Urothelium cell line (cell line): Measurements from ENCODE around the gene PUSL1.

ENCODE experiments used
- DNase-seq: peaks from one replicate; pipeline ENCODE4 v3.0.0; 2011; ENCODE audit warnings: low spot score, mixed read lengths
- FAIRE-seq: peaks from 2 replicates; lab custom pipeline; 2011; peaks lifted over from hg19 to GRCh38; lab: Jason Lieb, UNC

Gene PUSL1

GRCh38 chr1:1293263-1294249 lies 14.8 kb upstream of the PUSL1 start:
- no peak for DNase-seq
- no peak for FAIRE-seq

DNA sequence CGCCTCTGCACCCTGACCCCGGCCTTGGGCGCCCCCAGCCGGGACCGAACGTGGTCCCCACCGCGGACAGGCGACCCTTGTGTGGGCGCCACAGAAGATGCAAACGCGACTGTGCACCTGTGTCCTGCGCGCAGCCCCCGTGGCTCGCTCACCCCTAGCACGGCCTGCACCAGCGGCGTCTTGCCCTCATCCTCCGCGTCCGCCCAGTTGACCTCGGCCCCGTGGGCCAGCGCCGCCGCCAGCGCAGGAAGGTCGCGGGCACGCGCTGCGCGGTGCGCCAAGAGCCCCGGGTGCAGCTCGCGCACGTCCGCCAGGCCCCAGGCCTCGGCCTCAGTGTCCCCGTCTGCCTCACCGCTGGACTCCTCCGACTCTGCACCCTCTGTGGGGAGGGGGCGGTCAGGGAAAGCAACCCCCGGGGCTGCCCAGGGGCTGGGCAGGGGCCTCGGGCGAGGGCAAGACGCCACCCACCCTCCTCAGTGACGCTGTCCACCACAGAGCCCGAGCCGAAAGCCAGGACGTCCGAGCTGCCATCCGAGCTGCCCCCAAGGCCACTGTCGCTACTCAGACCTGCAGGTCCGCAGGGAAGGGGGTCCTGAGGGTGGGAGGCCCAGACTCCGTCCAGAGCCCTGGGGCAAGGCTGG lies 14.0 kb upstream of the PUSL1 start:
- FAIRE-seq (no peak), DNase-seq (no peak)

DNA sequence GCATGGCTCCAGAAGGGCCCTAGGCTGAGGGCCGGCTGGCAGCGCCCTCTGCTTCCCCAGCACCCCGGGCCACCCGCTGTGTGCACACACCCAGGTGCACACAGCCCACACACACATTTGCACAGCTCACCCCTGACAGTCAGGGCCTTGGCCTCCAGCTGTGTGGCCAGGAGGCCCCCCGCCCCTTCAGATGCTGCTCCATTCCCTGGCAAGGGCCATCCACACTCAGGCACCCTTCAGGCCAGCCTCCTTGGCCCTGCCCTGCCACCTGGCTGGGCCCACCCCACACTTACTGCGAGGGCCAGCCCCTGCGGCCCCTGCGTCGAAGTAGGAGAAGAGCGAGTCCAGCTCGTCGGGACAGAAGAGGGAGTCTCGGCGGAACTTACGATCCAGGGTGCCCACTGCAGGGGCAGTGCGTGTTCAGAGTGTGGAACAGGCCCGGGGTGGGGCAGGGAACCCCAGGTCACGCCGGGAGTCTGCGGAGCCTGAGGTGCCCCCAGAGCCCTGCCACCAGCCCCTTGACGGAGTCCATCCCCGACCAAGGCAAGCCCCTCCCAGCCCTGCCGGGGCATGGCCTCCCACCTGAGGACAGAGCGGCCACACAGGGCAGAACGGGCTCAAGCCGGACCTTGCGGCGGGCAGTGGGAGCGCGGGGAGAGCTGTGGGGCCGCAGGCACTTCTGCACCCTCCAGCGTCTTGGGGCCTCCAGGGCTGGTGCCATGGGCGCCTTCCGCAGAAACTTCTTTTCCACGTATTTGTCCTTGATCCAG lies 13.1 kb upstream of the PUSL1 start:
- no peak for FAIRE-seq
- DNase-seq: no peak

- peak; percentile 88 for FAIRE-seq
- DNase-seq: no peak
Observed at GRCh38 chr1:1296070-1297061, 12.0 kb upstream of the PUSL1 start.

DNA sequence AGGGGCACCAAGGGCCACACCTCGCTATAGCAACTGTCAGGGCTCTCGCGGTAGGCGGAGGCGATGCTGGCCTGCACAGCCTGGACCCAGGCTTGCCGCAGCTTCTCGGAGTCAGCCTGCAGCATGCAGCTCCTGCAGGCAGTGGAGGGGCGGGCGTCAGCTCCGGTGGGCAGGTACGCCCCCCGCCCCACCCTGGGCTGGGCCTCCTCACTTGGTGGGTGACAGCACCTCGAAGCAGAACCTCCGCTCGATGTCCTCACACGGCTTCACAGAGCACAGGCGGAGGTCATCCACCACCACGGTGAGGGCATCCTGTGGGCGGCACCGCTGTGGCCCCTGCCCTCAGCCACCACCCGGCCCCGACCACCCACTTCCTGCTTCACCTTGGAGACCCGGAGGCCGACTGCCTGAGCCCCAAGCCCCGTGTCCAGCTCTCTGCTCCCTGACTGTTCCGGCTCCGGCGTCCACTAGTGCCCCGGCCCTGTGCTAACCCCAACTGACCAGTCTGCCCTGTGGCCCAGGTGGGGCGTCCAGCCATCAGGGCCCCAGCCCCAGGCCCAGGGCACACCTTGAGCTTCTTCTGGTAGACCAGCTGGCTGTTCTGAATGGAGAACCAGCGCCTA lies 10.5 kb upstream of the PUSL1 start:
- no peak for DNase-seq
- FAIRE-seq: no peak

DNA sequence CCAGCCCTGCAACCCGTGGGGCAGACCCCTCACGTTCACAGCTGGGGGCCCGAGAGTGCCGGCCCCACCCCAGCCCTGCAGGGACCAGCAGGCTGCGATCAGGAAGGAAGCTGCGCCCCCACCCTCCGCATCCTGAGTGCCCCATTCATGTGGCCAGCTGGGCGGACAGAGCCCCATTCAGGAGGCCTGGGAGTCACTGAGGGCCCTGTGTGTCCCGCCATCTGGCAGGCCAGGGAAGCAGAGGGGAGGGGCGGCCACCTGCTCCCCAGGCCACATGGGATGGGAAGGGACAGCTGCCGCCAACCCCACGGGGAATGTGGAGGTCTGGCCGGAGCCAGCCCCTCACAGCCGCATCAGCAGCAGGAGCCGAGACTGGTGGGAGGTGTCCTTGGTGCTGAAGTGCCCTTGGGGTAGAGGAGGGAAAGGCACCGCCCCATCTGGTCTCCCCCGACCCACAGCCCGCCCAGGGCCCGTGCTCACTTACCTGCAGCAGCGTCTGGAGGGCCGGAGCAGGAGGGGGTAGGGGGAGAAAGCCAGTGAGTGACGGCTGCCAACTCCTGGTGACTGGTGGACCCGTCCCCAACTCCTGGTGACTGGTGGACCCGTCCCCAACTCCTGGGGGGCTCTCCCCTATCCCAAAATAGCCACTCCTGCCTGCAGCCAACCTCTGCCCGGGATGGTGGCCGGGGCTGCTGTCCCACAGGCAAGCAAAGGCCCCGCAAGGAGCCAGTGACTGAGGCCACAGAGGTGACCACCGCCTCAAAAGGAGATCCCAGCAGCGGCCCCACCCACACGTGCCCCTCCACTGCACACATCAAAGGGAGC lies 9.3 kb upstream of the PUSL1 start:
- FAIRE-seq (no peak), DNase-seq (no peak)

GRCh38 chr1:1299686-1300351 lies 8.6 kb upstream of the PUSL1 start:
- no peak for FAIRE-seq
- no peak for DNase-seq

DNA sequence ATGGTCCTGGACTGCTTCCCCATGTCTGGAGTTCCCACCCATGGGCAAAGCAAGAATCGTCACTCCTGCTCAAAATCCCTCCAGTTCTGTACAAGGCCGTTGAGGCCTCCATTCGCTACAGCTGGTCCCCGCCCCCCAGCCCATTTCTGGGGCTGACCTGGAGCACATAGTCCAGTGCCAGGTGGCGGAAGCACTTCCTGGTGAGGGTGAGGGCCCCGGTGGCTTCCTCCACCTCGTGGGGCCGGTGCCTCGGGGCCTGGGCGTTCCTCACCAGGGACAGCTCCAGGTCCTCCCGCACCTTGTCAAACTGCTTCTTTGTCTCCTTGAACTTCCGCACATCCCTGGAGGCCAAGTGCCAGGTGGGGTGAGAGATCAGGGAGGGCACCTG lies 8.1 kb upstream of the PUSL1 start:
- no peak for FAIRE-seq
- no peak for DNase-seq

DNA sequence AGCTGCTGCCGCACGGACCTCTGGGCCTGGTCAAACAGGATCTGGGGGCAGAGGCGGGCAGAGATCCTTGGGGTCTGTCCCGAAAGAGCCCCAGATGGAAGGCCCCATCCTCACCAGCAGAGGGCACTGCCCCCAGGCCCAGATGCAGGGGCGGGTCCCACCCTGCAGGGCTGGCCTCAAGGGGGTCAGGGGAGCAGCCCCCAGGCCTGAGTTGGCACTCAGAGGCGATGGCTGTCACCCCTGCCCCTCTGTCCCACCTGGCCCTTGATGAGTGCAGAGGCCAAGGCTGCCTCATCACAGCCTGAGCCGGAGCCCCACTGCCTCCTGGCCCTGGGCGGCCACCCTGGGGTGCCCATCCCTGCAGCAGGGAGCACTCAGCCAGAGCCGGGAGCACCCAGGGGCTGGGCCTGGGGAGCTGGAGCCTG lies 6.4 kb upstream of the PUSL1 start:
- FAIRE-seq: no peak
- no peak for DNase-seq

GRCh38 chr1:1302951-1303509 lies 5.4 kb upstream of the PUSL1 start:
- DNase-seq (no peak), FAIRE-seq (no peak)

DNA sequence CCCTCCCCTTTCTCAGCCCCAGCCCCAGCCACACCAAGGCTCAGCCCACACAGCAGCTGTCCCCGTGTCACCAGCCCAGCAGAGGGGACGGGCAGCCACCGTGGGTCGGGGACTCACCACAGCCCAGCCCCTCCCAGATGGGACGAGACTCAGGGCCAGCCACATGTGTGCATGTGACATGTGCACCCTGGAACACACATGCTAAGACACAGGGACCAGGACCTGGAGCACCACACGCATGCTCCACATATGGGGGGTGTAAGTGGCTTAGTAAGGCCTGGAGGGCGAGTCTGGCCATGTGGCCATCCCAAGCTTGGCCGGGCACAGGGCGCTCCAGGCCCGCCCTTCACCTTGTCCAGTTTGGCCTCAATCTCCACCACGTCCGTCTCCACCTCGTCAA lies 4.7 kb upstream of the PUSL1 start:
- DNase-seq (no peak), FAIRE-seq (no peak)

DNA sequence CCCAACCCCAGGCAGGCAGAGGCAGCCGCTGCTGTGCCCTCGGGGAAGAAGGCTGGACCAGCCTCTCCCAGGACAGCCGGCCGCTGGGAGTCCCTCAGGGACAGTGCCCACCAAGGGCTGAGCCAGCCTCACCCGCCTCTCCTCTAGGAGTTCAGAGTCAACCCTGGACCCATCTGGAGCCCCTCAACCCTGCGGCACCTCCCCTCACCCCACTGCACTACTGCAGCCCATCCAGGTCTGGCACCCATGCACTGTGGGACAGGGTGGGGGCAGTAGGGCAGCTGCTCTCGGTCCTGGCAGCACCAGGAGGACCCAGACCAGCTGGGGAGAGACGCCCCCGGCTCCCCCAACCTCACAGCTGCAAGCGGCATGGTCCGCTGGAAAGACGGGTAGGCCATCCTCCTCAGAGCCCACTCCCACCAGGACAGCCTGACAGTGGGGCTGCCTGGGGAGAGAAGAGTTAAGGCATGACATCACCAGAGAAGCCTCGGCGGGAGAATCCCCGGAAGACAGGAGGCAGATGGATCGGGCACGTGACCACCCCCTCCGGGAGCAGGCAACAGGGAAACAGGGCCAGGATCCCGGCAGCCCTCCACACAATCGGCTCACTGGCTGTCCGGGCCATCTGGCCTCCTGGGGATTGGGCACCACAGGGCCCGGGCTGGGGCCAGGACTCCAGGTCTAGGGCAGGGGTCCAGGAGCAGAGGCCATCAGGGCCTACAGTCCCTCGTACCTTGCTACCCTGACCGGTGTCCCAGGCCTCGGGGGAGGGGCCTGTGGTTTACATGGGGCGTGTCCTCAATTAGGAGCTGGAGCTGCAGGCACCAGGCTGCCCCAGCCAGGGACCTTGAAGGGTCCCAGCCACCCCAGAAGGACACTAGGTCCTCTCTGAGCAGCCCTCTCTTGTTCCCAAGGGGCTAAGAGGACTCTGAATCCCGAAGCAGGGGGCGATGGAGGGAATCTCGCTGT lies 3.8 kb upstream of the PUSL1 start:
- FAIRE-seq: no peak

GRCh38 chr1:1305300-1306069 lies 2.9 kb upstream of the PUSL1 start:
- DNase-seq (peak; percentile 78), FAIRE-seq (no peak)

More for the DNA sequence above, 3.8 kb upstream of the PUSL1 start:
- peak; percentile 77 for DNase-seq

- FAIRE-seq: no peak
- no peak for DNase-seq
Observed at GRCh38 chr1:1306070-1306660, 2.2 kb upstream of the PUSL1 start.

DNA sequence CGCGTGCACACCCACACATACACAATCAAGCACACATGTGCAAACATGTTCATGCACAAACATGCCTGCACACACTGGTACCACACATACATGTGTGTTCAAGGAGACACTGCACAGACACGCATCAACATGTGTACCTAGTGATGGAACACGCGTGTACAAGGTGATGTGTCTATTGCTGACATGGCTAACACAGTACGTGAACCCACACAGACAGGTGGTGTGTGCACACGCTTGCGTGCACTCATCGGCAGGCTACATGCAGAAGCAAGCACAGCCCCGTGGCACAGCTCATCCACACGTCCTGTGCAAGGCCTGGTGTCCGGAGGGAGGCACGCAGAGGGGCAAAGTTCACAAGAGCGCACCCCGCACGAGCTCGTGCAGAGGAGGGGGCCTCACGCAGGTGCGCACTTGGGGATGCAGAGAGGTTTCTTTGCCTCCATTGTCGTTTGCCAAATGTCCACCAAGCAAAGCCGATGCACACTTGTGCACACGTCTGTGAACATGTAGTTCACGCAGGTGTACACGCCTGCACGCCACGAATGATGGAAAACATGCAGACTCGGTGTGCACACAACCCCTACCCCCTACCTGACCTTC lies 1.6 kb upstream of the PUSL1 start:
- FAIRE-seq (peak; percentile 5), DNase-seq (no peak)
